Uterus (tissue), 2 donors: Measurements from ENCODE around the gene IL10RA.

ENCODE experiments used
- POLR2A ChIP-seq, 2 donors: fragments of 450-650 bp; IDR thresholded peaks; one replicate each; pipeline ENCODE4 v1.6.1; 2016; ENCODE audit warnings: antibody characterized with exemption in 2 of 2, mild to moderate bottlenecking in 1 of 2, moderate library complexity in 1 of 2
- TF ChIP-seq, protein P1 (sequence below), 4 experiments: fragments of 200-600 bp in 2 of 4; fragments of 450-650 bp in 2 of 4; sonication (generic) in 2 of 4; IDR thresholded peaks; one replicate each; pipeline ENCODE4 v1.5.1; 2016 to 2019; ENCODE audit warnings: antibody characterized with exemption in 4 of 4, mild to moderate bottlenecking in 2 of 4, moderate library complexity in 1 of 4

DNA sequence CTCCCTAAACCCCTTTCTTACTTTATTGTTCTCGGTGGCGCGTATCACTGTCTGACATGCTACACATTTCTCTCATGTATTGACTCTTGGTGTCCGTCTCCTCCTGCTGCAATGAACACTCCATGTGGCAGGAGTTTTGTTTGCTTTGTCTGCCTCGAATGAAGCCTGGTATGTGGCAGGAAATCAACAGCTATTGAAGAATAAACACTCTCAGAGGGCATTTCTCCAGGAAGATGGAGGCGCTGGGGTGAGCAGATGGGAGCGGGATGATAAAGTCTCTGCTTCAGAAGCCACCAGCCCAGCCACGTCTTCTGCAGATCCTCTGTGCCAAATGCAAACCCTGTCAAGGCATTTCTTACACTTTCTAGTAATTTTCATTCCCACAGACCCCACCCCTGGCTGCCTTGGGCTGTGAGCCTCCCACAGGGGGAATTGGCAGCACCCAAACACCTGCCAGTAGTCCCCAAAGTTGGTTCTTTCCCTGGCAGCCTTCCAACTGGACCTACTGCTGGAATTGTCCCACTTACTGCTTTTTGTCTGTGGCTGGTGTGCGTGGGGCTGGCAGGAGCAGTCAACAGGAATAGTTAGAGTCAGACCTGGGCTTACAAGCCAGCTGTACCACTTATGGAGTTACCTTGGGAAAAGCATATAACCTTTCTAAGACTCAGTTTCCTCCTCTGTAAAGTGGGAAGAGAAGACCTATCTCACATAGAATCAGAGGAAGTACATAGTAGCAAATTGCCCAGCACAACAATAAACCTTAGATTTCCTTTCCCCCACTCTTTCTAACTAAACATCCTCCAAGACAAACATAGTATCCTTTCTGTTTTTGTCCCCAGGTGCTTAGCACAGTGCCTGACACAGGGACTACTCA is 13.3 kb upstream of the IL10RA start:
- no peak for TF ChIP-seq POLR2A (IDR thresholded peaks at IDR 0.05)
- TF ChIP-seq, protein P1, sequence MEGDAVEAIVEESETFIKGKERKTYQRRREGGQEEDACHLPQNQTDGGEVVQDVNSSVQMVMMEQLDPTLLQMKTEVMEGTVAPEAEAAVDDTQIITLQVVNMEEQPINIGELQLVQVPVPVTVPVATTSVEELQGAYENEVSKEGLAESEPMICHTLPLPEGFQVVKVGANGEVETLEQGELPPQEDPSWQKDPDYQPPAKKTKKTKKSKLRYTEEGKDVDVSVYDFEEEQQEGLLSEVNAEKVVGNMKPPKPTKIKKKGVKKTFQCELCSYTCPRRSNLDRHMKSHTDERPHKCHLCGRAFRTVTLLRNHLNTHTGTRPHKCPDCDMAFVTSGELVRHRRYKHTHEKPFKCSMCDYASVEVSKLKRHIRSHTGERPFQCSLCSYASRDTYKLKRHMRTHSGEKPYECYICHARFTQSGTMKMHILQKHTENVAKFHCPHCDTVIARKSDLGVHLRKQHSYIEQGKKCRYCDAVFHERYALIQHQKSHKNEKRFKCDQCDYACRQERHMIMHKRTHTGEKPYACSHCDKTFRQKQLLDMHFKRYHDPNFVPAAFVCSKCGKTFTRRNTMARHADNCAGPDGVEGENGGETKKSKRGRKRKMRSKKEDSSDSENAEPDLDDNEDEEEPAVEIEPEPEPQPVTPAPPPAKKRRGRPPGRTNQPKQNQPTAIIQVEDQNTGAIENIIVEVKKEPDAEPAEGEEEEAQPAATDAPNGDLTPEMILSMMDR (IDR thresholded peaks at IDR 0.05): no peak
